GM13976 (cell line): ENCODE results near the gene FMOD.

Source experiments
- DNase-seq: peaks from one replicate; pipeline ENCODE4 v3.0.0; 2012; ENCODE audit warnings: low spot score
- in situ Hi-C: fragments of 300-500 bp; cut with MboI; formaldehyde crosslinking; loops from one replicate; pipeline ENCODE4 v1.12.0; 2022; ENCODE audit warnings: low sequenced_read_pairs, mixed read lengths, inconsistent platforms; ENCODE audit not compliant: unreplicated experiment
- TF ChIP-seq, protein P1 (sequence below): IDR thresholded peaks from 2 replicates; pipeline ENCODE4 v1.5.1; 2012; ENCODE audit warnings: borderline replicate concordance, mild to moderate bottlenecking; ENCODE audit not compliant: insufficient read depth; ENCODE audit errors: extremely low read depth, missing control alignments, control extremely low read depth

Gene FMOD

DNA sequence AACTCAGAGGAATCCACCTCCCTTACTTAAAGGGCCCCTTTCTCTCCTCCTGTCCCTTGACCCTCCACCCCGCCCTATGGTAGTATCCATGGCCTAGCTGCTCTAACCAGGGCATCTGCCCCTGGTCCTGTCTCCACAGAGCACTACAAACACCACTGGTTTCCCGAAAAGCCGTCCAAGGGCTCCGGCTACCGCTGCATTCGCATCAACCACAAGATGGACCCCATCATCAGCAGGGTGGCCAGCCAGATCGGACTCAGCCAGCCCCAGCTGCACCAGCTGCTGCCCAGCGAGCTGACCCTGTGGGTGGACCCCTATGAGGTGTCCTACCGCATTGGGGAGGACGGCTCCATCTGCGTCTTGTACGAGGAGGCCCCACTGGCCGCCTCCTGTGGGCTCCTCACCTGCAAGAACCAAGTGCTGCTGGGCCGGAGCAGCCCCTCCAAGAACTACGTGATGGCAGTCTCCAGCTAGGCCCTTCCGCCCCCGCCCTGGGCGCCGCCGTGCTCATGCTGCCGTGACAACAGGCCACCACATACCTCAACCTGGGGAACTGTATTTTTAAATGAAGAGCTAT, 43.9 kb downstream of the FMOD start:
- in situ Hi-C loops = no loop called here
- TF ChIP-seq, protein P1, sequence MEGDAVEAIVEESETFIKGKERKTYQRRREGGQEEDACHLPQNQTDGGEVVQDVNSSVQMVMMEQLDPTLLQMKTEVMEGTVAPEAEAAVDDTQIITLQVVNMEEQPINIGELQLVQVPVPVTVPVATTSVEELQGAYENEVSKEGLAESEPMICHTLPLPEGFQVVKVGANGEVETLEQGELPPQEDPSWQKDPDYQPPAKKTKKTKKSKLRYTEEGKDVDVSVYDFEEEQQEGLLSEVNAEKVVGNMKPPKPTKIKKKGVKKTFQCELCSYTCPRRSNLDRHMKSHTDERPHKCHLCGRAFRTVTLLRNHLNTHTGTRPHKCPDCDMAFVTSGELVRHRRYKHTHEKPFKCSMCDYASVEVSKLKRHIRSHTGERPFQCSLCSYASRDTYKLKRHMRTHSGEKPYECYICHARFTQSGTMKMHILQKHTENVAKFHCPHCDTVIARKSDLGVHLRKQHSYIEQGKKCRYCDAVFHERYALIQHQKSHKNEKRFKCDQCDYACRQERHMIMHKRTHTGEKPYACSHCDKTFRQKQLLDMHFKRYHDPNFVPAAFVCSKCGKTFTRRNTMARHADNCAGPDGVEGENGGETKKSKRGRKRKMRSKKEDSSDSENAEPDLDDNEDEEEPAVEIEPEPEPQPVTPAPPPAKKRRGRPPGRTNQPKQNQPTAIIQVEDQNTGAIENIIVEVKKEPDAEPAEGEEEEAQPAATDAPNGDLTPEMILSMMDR = no peak
- no peak for DNase-seq

DNA sequence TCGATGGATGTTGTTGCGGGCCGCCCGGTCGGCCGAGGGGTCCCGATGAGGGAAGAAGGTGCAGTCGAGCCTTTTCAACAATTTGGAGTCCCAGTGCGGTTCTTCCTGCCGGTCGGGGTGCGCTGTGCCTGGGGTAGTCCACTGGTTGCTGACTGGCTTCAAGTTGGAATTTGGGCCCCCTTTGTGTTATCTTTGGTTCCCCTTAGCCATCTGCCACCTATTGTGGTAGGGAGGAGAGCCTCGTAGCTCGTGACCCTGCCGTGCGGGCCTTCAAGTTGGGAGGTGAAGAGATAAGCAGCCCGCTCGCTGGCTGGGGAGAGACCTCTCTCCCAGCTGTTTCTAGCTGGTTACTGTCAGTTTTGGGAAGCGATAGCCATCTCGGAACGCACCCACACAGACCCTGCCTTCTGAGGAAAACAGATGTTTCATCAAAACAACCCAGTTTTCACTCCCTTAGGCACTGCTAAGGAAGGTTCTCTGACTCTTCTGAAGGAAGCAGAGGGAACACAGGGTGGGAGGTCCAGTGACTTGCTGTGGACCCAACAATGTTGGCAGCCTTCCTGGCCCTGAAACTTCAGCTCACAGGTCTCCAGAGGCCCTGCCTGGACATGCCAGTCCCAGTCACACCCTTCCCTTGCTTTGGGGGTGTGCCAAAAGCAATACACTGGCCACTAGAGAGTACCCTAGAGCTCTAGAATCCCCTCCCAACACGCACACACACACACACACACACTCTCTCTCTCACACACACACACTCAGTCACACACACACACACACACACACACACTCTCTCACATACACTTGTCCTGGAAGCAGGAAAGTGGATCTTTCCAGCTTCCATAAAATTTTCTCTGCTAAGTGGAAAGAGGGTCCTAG, 44.6 kb downstream of the FMOD start:
- in situ Hi-C loops = no loop called here
- TF ChIP-seq, protein P1 = no peak
- DNase-seq = peak; percentile 67

DNA sequence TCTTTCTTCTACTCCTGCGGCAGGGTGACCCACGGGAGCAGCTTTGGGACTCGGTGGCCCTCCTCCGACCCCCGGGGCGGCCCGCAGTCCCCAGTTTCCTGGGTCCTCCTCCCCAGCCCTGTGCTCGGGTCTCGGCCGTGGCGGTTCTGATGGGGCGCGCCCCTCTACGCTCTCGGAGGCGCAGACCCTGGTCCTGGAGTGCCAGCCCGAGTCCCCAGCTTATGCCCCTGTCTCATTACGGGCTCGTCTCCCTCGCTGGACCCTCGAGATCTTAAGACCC, 45.2 kb downstream of the FMOD start:
- in situ Hi-C loops = no loop called here
- TF ChIP-seq, protein P1 = no peak
- no peak for DNase-seq

DNA sequence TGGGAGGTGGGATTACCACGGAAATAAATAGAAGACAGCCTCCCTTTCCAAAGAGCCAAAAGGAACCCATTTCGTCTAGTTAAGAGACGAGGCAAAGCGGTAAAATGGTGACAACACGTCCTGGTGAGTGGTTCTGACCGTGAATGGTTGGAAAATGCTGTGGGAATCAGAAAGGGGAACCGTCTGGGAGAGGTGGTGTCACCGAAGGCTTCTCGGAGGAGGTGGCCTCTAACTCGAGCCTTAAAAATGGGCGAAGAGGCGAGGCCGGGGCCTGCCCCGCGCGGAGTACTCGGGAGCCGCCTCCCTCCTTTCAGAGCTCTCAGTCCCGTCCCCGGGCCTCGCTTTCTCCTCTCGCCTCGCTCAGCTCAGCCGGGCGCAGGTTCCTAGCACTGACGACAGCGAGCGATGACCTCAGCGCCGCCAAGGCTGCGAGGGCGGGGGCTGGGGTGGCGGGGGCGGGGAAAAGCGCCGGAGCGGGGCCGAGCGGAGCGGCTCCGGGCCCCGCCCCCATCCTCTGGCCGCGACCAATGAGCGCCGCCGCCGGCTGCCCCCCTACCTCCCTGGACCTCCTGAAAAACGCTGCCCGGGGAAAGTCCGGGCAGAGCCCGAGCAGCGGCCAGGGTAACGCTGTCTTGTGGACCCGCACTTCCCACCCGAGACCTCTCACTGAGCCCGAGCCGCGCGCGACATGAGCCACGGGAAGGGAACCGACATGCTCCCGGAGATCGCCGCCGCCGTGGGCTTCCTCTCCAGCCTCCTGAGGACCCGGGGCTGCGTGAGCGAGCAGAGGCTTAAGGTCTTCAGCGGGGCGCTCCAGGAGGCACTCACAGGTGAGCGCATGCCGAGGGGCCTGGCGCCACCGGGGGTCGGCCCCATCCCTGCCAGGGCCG, 45.8 kb downstream of the FMOD start, which contains the start of gene BTG2:
Gene BTG2 (plus strand): TSS at position 601 of the 890 bp plus-strand sequence. CDS start 88 bp downstream, at position 689.
- in situ Hi-C loops = no loop called here
- DNase-seq = peak; percentile 97
- TF ChIP-seq, protein P1 = no peak

DNA sequence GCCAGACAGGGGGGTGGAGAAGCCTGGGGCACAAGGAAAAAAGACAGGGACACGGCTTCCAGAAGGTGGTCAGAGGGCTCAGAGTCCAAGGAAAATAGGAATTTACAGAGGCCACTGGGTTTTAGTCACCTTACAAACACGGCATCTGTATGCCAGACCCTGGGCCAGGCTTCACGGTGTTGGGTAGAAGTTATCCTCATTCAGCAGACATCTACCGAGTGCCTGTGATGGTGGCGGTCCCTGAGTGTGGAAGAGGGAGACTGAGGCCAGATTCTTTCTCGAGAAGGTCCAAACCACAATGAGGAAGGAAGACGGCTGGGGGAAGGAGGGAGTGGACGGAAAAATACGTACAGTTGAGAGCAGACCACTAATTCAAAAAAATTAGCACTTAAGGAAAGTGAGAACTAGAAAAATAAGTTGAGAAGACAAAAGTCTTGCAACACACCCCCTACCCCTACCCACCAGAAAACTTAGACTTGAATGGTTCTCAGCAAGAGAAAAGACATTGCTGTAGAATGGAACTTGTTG, 46.5 kb downstream of the FMOD start:
- DNase-seq = no peak
- in situ Hi-C loops = no loop called here
- TF ChIP-seq, protein P1 = no peak

DNA sequence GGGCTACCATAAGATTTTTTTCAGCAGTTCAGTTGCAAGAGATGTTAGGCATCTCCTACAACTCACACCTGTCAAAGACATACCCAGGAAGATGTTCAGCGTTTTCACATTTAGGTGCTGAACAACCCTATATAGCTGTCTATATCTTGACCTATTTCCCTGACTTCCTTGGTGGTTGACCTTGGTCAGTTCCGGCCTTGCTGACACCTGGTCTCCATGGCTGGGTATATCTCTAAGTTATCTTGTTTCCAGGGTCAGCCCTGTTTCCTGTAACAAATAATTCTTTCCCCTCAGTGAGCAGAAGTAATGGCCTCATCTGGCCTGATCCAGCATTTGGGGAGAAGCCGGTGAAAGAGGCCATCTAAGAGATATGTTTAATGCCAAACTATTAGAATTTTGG, 48.0 kb downstream of the FMOD start:
- DNase-seq = no peak
- in situ Hi-C loops = no loop called here
- TF ChIP-seq, protein P1 = no peak
